ENCODE measurements around the gene REM1.
A peak's percentile ranks its signal among the peaks of the same experiment; 100 is the strongest.
"Not testable (repeated sequence)": the region's sequence is repeated elsewhere in the genome, so short reads cannot be mapped to it uniquely, and the experiment has no call there.

The REM1 gene

GRCh38 chr20:31485450-31486339 lies 10.6 kb downstream of the REM1 start:
- peak; percentile 95 for DNase-seq

- DNase-seq = no peak
Measured at GRCh38 chr20:31488115-31488514, 13.0 kb downstream of the REM1 start.

GRCh38 chr20:31489152-31489551 lies 14.1 kb downstream of the REM1 start:
- DNase-seq = no peak

- DNase-seq = no peak
Measured at GRCh38 chr20:31490752-31491151, 15.7 kb downstream of the REM1 start.

GRCh38 chr20:31494131-31494530 lies 19.0 kb downstream of the REM1 start:
- DNase-seq = no peak

GRCh38 chr20:31496761-31497295 lies 21.7 kb downstream of the REM1 start:
- DNase-seq = peak; percentile 91

GRCh38 chr20:31497838-31498540 lies 22.9 kb downstream of the REM1 start:
- no peak for DNase-seq

GRCh38 chr20:31500527-31500926 lies 25.4 kb downstream of the REM1 start:
- DNase-seq = no peak

GRCh38 chr20:31502884-31503673 lies 28.0 kb downstream of the REM1 start:
- DNase-seq = peak; percentile 89

- DNase-seq = no peak
Measured at GRCh38 chr20:31505903-31506302, 30.8 kb downstream of the REM1 start.

GRCh38 chr20:31508517-31509244 lies 33.6 kb downstream of the REM1 start:
- DNase-seq = no peak

- DNase-seq = peak; percentile 92
Measured at GRCh38 chr20:31514154-31515071, 39.3 kb downstream of the REM1 start, which contains the start of gene HM13. Gene HM13 (plus strand): TSS chr20:31514442. CDS start chr20:31514552, 110 bp downstream.

- no peak for DNase-seq
Measured at GRCh38 chr20:31515072-31515774, 40.1 kb downstream of the REM1 start.

- no peak for DNase-seq
Measured at GRCh38 chr20:31515775-31516107, 40.7 kb downstream of the REM1 start.

- no peak for DNase-seq
Measured at GRCh38 chr20:31516166-31516565, 41.1 kb downstream of the REM1 start.

GRCh38 chr20:31516651-31517050 lies 41.6 kb downstream of the REM1 start:
- DNase-seq = no peak

GRCh38 chr20:31517373-31517772 lies 42.3 kb downstream of the REM1 start:
- DNase-seq = no peak

- not testable (repeated sequence) for DNase-seq
Measured at GRCh38 chr20:31521267-31521666, 46.2 kb downstream of the REM1 start.

- DNase-seq = no peak
Measured at GRCh38 chr20:31522731-31523130, 47.6 kb downstream of the REM1 start.
